Transverse colon (tissue), 4 donors: ENCODE results near the gene TTC12. TPM values are rescaled to one million over a fixed set of nuclear protein-coding genes. Genes with fewer than 3 reads are reported as not detected.

ENCODE experiments used
- DNase-seq: peaks from one replicate; pipeline ENCODE4 v3.0.0-alpha.2; 2019
- H3K27ac ChIP-seq, 4 donors: fragments of 200-600 bp; sonication (generic); 2 replicates each; pipeline ENCODE4 v1.5.1; 2016 to 2018; ENCODE audit warnings: inconsistent platforms in 4 of 4
- H3K27me3 ChIP-seq: fragments of 200-600 bp; sonication (generic); 2 replicates; pipeline ENCODE4 v1.5.1; 2017; ENCODE audit warnings: inconsistent platforms
- H3K36me3 ChIP-seq, 4 donors: fragments of 200-600 bp; sonication (generic); 2 replicates each; pipeline ENCODE4 v1.5.1; 2017 to 2019; ENCODE audit warnings: inconsistent platforms in 4 of 4
- H3K4me1 ChIP-seq, 4 donors: fragments of 200-600 bp; sonication (generic); 2 replicates each; pipeline ENCODE4 v1.5.1; 2017 to 2020; ENCODE audit warnings: inconsistent platforms in 4 of 4
- H3K4me3 ChIP-seq, 4 donors: fragments of 200-600 bp; sonication (generic); 1 replicate in 1 of 4; 2 replicates in 3 of 4; pipeline versions ENCODE4 v1.5.1 to v1.6.1; 2017 to 2019; ENCODE audit warnings: inconsistent platforms in 4 of 4
- H3K9me3 ChIP-seq, 2 donors: fragments of 200-600 bp; sonication (generic); 2 replicates each; pipeline ENCODE4 v1.5.1; 2017 to 2019; ENCODE audit warnings: inconsistent platforms in 2 of 2
- EP300 ChIP-seq: sonication (generic); formaldehyde crosslinking; IDR thresholded peaks from one replicate; pipeline ENCODE4 v1.6.1; 2017; ENCODE audit warnings: antibody characterized with exemption, low read depth
- POLR2A ChIP-seq: fragments of 450-650 bp; IDR thresholded peaks from one replicate; pipeline ENCODE4 v1.6.1; 2016; ENCODE audit warnings: antibody characterized with exemption, mild to moderate bottlenecking, moderate library complexity
- POLR2AphosphoS5 ChIP-seq, 3 donors: sonication (generic); formaldehyde crosslinking; IDR thresholded peaks; one replicate each; pipeline ENCODE4 v1.6.1; 2016; ENCODE audit warnings: antibody characterized with exemption in 3 of 3
- WGBS, 2 donors: methylation state at CpG; one replicate each; pipeline ENCODE4 v1.1.5; 2018; ENCODE audit warnings: low coverage in 1 of 2; 5-methylcytosine and 5-hydroxymethylcytosine counted together
- in situ Hi-C, 4 donors: fragments of 200-750 bp; cut with MboI; loops; one replicate each; pipeline versions ENCODE4 v1.15.0 to v1.15.1; 2017; ENCODE audit warnings: low sequenced_read_pairs in 3 of 4, low pct_ligation_motif_present in 1 of 4, low pct_unique_long_range_greater_than_20kb in 1 of 4
- intact Hi-C: fragments of 100-400 bp; cut with DNase I; formaldehyde crosslinking; loops from one replicate; pipeline ENCODE4 v1.15.1; 2023; ENCODE audit warnings: low total_unique reads
- total RNA-seq, 4 donors: library from RNA; depleted of rRNA; stranded (reverse); fragments of >200 nt; gene quantifications; one replicate each; pipeline ENCODE4 v1.1.0, GENCODE V29; 2016
- TF ChIP-seq, protein P1 (sequence below), 5 experiments: fragments of 200-600 bp in 3 of 5; fragments of 450-650 bp in 2 of 5; sonication (generic) in 3 of 5; IDR thresholded peaks; 1 replicate in 2 of 5; 2 replicates in 3 of 5; pipeline ENCODE4 v1.5.1; 2016 to 2017; ENCODE audit warnings: antibody characterized with exemption in 5 of 5, inconsistent platforms in 3 of 5, mild to moderate bottlenecking in 2 of 5, moderate library complexity in 1 of 5

TTC12 gene
- total RNA-seq, 4 donors from 2014 or later = 10.3 to 24.1 (median 16.0) TPM

DNA sequence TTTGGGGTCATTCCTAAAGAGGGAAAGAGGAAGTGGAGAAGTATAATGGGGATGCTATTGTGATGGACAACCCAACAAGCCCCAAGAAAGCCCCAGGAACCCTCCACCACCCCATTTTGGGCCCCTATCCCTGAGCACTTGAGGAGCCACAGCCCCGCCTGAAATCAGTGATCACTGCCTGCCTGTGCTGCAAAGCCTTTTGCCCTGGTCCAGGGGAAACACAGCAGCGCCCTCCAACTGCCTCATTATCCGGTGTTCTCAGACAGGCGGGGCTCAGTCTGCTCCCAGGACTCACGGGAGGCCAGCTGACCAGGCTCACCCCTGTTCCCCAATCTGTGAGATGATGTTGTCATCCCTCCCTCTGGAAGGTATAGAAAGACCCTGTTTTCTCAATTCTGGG is 44.7 kb upstream of the TTC12 start:
- no peak overlapping the region for H3K4me3 ChIP-seq
- H3K9me3 ChIP-seq = no peaks in the 10 kb centered on the region
- DNase-seq = no peak
- intact Hi-C loops = no loop called here
- no peaks in the 10 kb centered on the region for H3K27me3 ChIP-seq
- no peak overlapping the region for H3K27ac ChIP-seq
- TF ChIP-seq, protein P1, sequence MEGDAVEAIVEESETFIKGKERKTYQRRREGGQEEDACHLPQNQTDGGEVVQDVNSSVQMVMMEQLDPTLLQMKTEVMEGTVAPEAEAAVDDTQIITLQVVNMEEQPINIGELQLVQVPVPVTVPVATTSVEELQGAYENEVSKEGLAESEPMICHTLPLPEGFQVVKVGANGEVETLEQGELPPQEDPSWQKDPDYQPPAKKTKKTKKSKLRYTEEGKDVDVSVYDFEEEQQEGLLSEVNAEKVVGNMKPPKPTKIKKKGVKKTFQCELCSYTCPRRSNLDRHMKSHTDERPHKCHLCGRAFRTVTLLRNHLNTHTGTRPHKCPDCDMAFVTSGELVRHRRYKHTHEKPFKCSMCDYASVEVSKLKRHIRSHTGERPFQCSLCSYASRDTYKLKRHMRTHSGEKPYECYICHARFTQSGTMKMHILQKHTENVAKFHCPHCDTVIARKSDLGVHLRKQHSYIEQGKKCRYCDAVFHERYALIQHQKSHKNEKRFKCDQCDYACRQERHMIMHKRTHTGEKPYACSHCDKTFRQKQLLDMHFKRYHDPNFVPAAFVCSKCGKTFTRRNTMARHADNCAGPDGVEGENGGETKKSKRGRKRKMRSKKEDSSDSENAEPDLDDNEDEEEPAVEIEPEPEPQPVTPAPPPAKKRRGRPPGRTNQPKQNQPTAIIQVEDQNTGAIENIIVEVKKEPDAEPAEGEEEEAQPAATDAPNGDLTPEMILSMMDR (IDR thresholded peaks at IDR 0.05) = no peak
- no peak for TF ChIP-seq POLR2AphosphoS5 (IDR thresholded peaks at IDR 0.05)
- TF ChIP-seq POLR2A = no peak
- no peak for TF ChIP-seq EP300
- H3K4me1 ChIP-seq = no peaks in the 10 kb centered on the region
- WGBS, 2 donors = 88% methylated on average over 5 of the region's 5 CpGs; no CpG with 5 or more reads in 1 of the 2 donors
- in situ Hi-C loops = no loop called here
- H3K36me3 ChIP-seq = no peaks in the 10 kb centered on the region

DNA sequence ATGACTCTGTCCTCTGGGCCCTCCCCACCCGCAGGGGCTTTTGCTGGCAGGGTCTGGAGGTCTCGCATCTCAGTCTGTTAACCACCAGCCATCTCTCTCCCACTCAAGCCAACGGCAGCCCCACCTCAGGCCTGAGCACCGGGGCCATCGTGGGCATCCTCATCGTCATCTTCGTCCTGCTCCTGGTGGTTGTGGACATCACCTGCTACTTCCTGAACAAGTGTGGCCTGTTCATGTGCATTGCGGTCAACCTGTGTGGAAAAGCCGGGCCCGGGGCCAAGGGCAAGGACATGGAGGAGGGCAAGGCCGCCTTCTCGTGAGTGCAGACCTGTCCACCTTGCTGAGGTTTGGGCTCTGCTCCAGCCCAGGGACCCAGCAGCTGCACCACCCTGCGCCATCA is 44.3 kb upstream of the TTC12 start:
- WGBS, 2 donors = 92% methylated on average over 13 of the region's 13 CpGs; no CpG with 5 or more reads in 1 of the 2 donors
- TF ChIP-seq, protein P1 (IDR thresholded peaks at IDR 0.05) = no peak
- TF ChIP-seq EP300 = no peak
- TF ChIP-seq POLR2AphosphoS5 (IDR thresholded peaks at IDR 0.05) = no peak
- TF ChIP-seq POLR2A = no peak
- Histone ChIP-seq H3K4me1 (no peaks in the 10 kb centered on the region), H3K4me3 (no peak overlapping the region), H3K36me3 (no peaks in the 10 kb centered on the region), H3K27ac (no peak overlapping the region), H3K27me3 (no peaks in the 10 kb centered on the region), H3K9me3 (no peaks in the 10 kb centered on the region)
- in situ Hi-C loops = no loop called here
- intact Hi-C loops = no loop called here
- no peak for DNase-seq

DNA sequence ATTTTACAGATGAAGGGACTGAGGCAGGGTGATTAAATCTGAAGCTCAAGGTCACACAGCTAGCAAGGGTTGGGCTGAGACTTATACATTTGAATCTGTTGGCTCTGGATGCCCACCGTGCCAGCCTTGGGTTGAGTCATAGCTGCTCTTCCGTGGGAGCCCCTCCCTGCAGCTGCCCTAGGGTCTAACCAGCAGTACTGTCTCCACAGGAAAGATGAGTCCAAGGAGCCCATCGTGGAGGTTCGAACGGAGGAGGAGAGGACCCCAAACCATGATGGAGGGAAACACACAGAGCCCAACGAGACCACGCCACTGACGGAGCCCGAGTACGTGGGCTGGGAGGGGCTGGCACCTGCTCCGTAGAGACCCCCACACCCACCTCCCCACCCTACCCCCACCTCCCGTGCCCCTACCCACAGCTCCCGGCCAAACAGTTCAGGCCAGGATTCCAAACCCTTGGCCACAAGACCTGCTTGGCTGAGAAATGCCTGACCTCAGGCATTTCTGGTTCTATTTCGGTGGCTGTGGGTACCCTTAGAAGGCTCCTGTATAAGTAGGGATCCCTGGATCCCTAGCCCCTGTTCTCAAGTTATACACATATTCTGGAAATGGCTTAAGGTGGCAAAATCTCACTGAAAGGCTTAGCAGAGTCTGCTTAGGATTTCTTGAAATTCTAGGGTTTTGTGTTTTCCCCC is 42.7 kb upstream of the TTC12 start:
- Histone ChIP-seq H3K4me3 (no peak overlapping the region), H3K27ac (no peak overlapping the region), H3K36me3 (no peaks in the 10 kb centered on the region), H3K27me3 (no peaks in the 10 kb centered on the region), H3K4me1 (no peaks in the 10 kb centered on the region), H3K9me3 (no peaks in the 10 kb centered on the region)
- in situ Hi-C loops = no loop called here
- TF ChIP-seq POLR2A (no peak), EP300 (no peak), POLR2AphosphoS5 (IDR thresholded peaks at IDR 0.05) (no peak)
- TF ChIP-seq, protein P1 (IDR thresholded peaks at IDR 0.05) = no peak
- WGBS, 2 donors = 89% methylated on average over 13 of the region's 14 CpGs; no CpG with 5 or more reads in 1 of the 2 donors
- no peak for DNase-seq
- intact Hi-C loops = no loop called here

DNA sequence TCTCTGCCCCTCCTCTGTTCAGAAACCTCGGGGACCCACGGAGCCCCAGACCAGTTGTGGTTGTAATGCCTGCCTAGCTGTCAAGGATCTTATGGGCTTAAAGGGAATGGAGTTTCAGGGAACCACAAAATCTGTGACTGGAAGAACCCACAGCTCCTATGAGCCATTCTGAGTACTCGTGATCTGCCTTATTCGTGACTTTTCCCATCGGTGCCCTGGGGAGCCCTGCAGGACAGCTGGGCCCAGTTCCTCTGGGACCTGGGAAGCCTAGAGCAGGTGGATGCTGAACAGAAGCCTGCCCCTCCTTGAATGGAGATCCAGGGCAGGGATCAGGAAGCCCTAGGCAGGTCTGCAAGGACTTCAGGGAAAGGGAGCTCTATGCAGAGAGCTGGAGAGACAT is 42.1 kb upstream of the TTC12 start:
- 72% methylated on average over 5 of the region's 5 CpGs; no CpG with 5 or more reads in 1 of the 2 donors for WGBS, 2 donors
- Histone ChIP-seq H3K27ac (no peak overlapping the region), H3K36me3 (no peaks in the 10 kb centered on the region), H3K9me3 (no peaks in the 10 kb centered on the region), H3K4me3 (no peak overlapping the region), H3K27me3 (no peaks in the 10 kb centered on the region), H3K4me1 (no peaks in the 10 kb centered on the region)
- in situ Hi-C loops = no loop called here
- TF ChIP-seq, protein P1 (IDR thresholded peaks at IDR 0.05) = no peak
- TF ChIP-seq EP300 (no peak), POLR2A (no peak), POLR2AphosphoS5 (IDR thresholded peaks at IDR 0.05) (no peak)
- intact Hi-C loops = no loop called here
- no peak for DNase-seq
